IMR-90 (cell line): ENCODE results near the gene PPP1R1A. TPM values are rescaled to one million over a fixed set of nuclear protein-coding genes. Genes with fewer than 3 reads are reported as not detected.

Experiments
- ATAC-seq: fragments of 200-7000 bp; cut with Tn5 transposase; 2 replicates; pipeline ENCODE4 v1.9.1; 2020; ENCODE audit warnings: low read depth, mild to moderate bottlenecking, moderate library complexity
- BruUV-seq: library from RNA; stranded (reverse); fragments of 400-500 nt; replicated peaks from 2 replicates; lab custom pipeline; 2021; lab: Mats Ljungman, UMichigan
- CTCF ChIA-PET: fragments of 300-600 bp; formaldehyde crosslinking; extraction: SDS; loops from one replicate; lab custom pipeline; 2021; ENCODE audit warnings: antibody characterized with exemption; lab: Yijun Ruan, JAX
- POLR2A ChIA-PET: fragments of 300-600 bp; sonication (Branson Sonifier 250); formaldehyde crosslinking; loops from one replicate; lab custom pipeline; 2022; ENCODE audit warnings: antibody characterized with exemption; ENCODE audit not compliant: unreplicated experiment; lab: Charles Lee
- DNase-seq: peaks from one replicate; pipeline ENCODE4 v3.0.0; 2013
- H2AFZ ChIP-seq: replicated peaks from 2 replicates; pipeline ENCODE3; 2013; ENCODE audit warnings: low read length, mild to moderate bottlenecking; ENCODE audit not compliant: poor library complexity
- H2AK5ac ChIP-seq: 2 replicates; pipeline ENCODE4 v1.6.1; 2013; ENCODE audit warnings: low read depth, low read length, inconsistent platforms
- H2AK9ac ChIP-seq: replicated peaks from 2 replicates; pipeline ENCODE3; 2013; ENCODE audit warnings: mild to moderate bottlenecking, low read depth, low read length, moderate library complexity; ENCODE audit not compliant: poor library complexity
- H2BK120ac ChIP-seq: 2 replicates; pipeline ENCODE4 v1.6.1; 2013; ENCODE audit warnings: low read depth, low read length, inconsistent platforms
- H2BK15ac ChIP-seq: 3 replicates; pipeline ENCODE4 v1.6.1; 2013; ENCODE audit warnings: low read depth, low read length, inconsistent platforms
- H2BK20ac ChIP-seq: 2 replicates; pipeline ENCODE4 v1.6.1; 2013; ENCODE audit warnings: low read depth, mild to moderate bottlenecking, inconsistent platforms, low read length, moderate library complexity
- H2BK5ac ChIP-seq: 2 replicates; pipeline ENCODE4 v1.6.1; 2013; ENCODE audit warnings: mild to moderate bottlenecking, low read depth, low read length, inconsistent platforms; ENCODE audit not compliant: poor library complexity, severe bottlenecking
- H3K14ac ChIP-seq: replicated peaks from 2 replicates; pipeline ENCODE4 v1.6.1; 2013; ENCODE audit warnings: low read depth, low read length, inconsistent platforms
- H3K18ac ChIP-seq: 2 replicates; pipeline ENCODE4 v1.6.1; 2013; ENCODE audit warnings: low read depth, low read length, control low read depth
- H3K23ac ChIP-seq: 2 replicates; pipeline ENCODE4 v1.6.1; 2013; ENCODE audit warnings: low read depth, low read length, inconsistent platforms
- H3K27ac ChIP-seq: 2 replicates; pipeline ENCODE4 v1.5.1; 2013; ENCODE audit warnings: mild to moderate bottlenecking, control low read depth, low read length; ENCODE audit not compliant: insufficient read depth
- H3K27me3 ChIP-seq: 2 replicates; pipeline ENCODE4 v1.6.1; 2013; ENCODE audit warnings: low read length; ENCODE audit not compliant: control insufficient read depth, insufficient read depth
- H3K36me3 ChIP-seq: 2 replicates; pipeline ENCODE4 v1.6.1; 2013; ENCODE audit warnings: low read length, mixed read lengths; ENCODE audit not compliant: control insufficient read depth, insufficient read depth
- H3K4ac ChIP-seq: 2 replicates; pipeline ENCODE4 v1.6.1; 2013; ENCODE audit warnings: low read depth, low read length, inconsistent platforms
- H3K4me1 ChIP-seq: 2 replicates; pipeline ENCODE4 v1.6.1; 2013; ENCODE audit warnings: low read length, mixed read lengths; ENCODE audit not compliant: control insufficient read depth, insufficient read depth
- H3K4me2 ChIP-seq: 2 replicates; pipeline ENCODE4 v1.6.1; 2013; ENCODE audit warnings: low read depth, mild to moderate bottlenecking, control low read depth, low read length, moderate library complexity
- H3K4me3 ChIP-seq: 2 replicates; pipeline ENCODE4 v1.5.1; 2013; ENCODE audit warnings: low read depth, mild to moderate bottlenecking, control low read depth, low read length, moderate library complexity; ENCODE audit not compliant: insufficient read depth
- H3K56ac ChIP-seq: 2 replicates; pipeline ENCODE4 v1.6.1; 2013; ENCODE audit warnings: low read length, inconsistent platforms; ENCODE audit not compliant: insufficient read depth; ENCODE audit errors: extremely low read depth
- H3K79me1 ChIP-seq, 2 experiments: 2 replicates each; pipeline ENCODE4 v1.6.1; 2013; ENCODE audit warnings: low read length in 2 of 2, inconsistent platforms in 1 of 2, low read depth in 1 of 2
- H3K9ac ChIP-seq: 2 replicates; pipeline ENCODE4 v1.6.1; 2013; ENCODE audit warnings: low read depth, low read length, control low read depth
- H3K9me1 ChIP-seq: 2 replicates; pipeline ENCODE4 v1.6.1; 2013; ENCODE audit warnings: low read length, inconsistent platforms; ENCODE audit not compliant: insufficient read depth
- H3K9me3 ChIP-seq: 2 replicates; pipeline ENCODE4 v1.6.1; 2013; ENCODE audit warnings: low read length; ENCODE audit not compliant: control insufficient read depth, insufficient read depth
- H4K20me1 ChIP-seq: 2 replicates; pipeline ENCODE4 v1.6.1; 2013; ENCODE audit warnings: low read length, inconsistent platforms; ENCODE audit not compliant: insufficient read depth
- H4K5ac ChIP-seq: 2 replicates; pipeline ENCODE4 v1.6.1; 2013; ENCODE audit warnings: mild to moderate bottlenecking, low read depth, low read length, control low read depth
- H4K8ac ChIP-seq, 2 experiments: 2 replicates each; pipeline ENCODE4 v1.6.1; 2013; ENCODE audit warnings: low read depth in 2 of 2, low read length in 2 of 2, control low read depth in 1 of 2, inconsistent platforms in 1 of 2
- H4K91ac ChIP-seq: 2 replicates; pipeline ENCODE4 v1.6.1; 2013; ENCODE audit warnings: low read depth, low read length, inconsistent platforms; ENCODE audit not compliant: insufficient read depth
- BHLHE40 ChIP-seq: fragments of 150-350 bp; IDR thresholded peaks from 2 replicates; pipeline ENCODE4 v1.6.1; 2016; ENCODE audit warnings: mild to moderate bottlenecking, low read depth, low read length
- CHD1 ChIP-seq: IDR thresholded peaks from 2 replicates; pipeline ENCODE4 v1.6.1; 2012; ENCODE audit warnings: low read depth, low read length, improper control_type of control experiment
- NFE2L2 ChIP-seq: fragments of 150-350 bp; IDR thresholded peaks from 2 replicates; pipeline ENCODE4 v1.6.1; 2016; ENCODE audit warnings: low read depth, mild to moderate bottlenecking, low read length
- RFX5 ChIP-seq: IDR thresholded peaks from 2 replicates; pipeline ENCODE4 v1.8.0; 2012; ENCODE audit warnings: low read depth, mild to moderate bottlenecking, low read length, moderate library complexity
- WGBS, 2 experiments: methylation state at CpG; one replicate each; pipeline versions ENCODE4 v1.1.5 to v1.1.7; 2013; ENCODE audit warnings: missing lambda C conversion rate in 2 of 2; ENCODE audit not compliant: insufficient read length in 1 of 2; ENCODE audit errors: extremely low coverage in 2 of 2; 5-methylcytosine and 5-hydroxymethylcytosine counted together
- dilution Hi-C: fragments of 300-500 bp; cut with HindIII; formaldehyde crosslinking; loops from one replicate; pipeline ENCODE4 v1.14.3; 2018; ENCODE audit warnings: low sequenced_read_pairs; ENCODE audit not compliant: unreplicated experiment
- in situ Hi-C: fragments of 300-500 bp; cut with MboI; formaldehyde crosslinking; loops from 3 replicates; pipeline ENCODE4 v1.14.3; 2019; ENCODE audit warnings: low sequenced_read_pairs, inconsistent platforms, mixed read lengths
- intact Hi-C: fragments of 100-400 bp; cut with micrococcal nuclease; formaldehyde crosslinking; loops from 2 replicates; pipeline ENCODE4 v1.10.0; 2022
- polyA plus RNA-seq, 3 experiments: library from polyadenylated mRNA; depleted of rRNA; stranded (reverse); fragments of >200 nt; gene quantifications; 2 replicates each; pipeline ENCODE4 v1.2.3, GENCODE V29; 2012; ENCODE audit warnings: low replicate concordance in 1 of 3
- total RNA-seq: library from RNA; depleted of rRNA; stranded (reverse); fragments of >200 nt; gene quantifications from 2 replicates; pipeline ENCODE4 v1.2.3, GENCODE V29; 2012; rRNA removed
- TF ChIP-seq, protein P1 (sequence below): fragments of 150-350 bp; IDR thresholded peaks from 2 replicates; pipeline ENCODE4 v1.6.1; 2016; ENCODE audit warnings: low read depth, mild to moderate bottlenecking, low read length, moderate library complexity, borderline replicate concordance
- TF ChIP-seq, protein P2 (sequence below): conservative IDR thresholded peaks from 2 replicates; pipeline ENCODE4 v1.5.1; 2012; ENCODE audit warnings: mild to moderate bottlenecking, low read depth, low read length, improper control_type of control experiment

The PPP1R1A gene
- total and polyA plus RNA-seq, 2 of the 4 experiments (the other 2 are of a cell fraction) = not detected

GRCh38 chr12:54529581-54529980 lies 58.9 kb downstream of the PPP1R1A start:
- ATAC-seq (no peak), DNase-seq (no peak)
- Histone ChIP-seq H2BK120ac (no peak overlapping the region), H2BK15ac (no peak overlapping the region), H3K27me3 (peaks cover 19% of the 10 kb centered on the region), H4K20me1 (no peaks in the 10 kb centered on the region), H3K4me3 (no peak overlapping the region), H3K27ac (no peak overlapping the region), H3K9me3 (no peaks in the 10 kb centered on the region), H2AK9ac (no peak overlapping the region), H3K56ac (no peak overlapping the region), H3K36me3 (no peaks in the 10 kb centered on the region), H3K23ac (no peak overlapping the region), H3K4me1 (no peaks in the 10 kb centered on the region), H2BK20ac (no peak overlapping the region), H3K4ac (no peak overlapping the region), H3K14ac (no peak overlapping the region), H4K91ac (no peak overlapping the region), H3K9me1 (no peaks in the 10 kb centered on the region), H3K79me1 (no peaks in the 10 kb centered on the region), H4K5ac (no peak overlapping the region), H2AFZ (no peak overlapping the region), H2AK5ac (no peak overlapping the region), H3K18ac (no peak overlapping the region), H3K4me2 (no peak overlapping the region), H3K9ac (no peak overlapping the region), H2BK5ac (no peak overlapping the region), H4K8ac (no peak overlapping the region)
- no peak for TF ChIP-seq RFX5
- TF ChIP-seq BHLHE40 = no peak
- TF ChIP-seq CHD1 = no peak
- TF ChIP-seq, protein P1, sequence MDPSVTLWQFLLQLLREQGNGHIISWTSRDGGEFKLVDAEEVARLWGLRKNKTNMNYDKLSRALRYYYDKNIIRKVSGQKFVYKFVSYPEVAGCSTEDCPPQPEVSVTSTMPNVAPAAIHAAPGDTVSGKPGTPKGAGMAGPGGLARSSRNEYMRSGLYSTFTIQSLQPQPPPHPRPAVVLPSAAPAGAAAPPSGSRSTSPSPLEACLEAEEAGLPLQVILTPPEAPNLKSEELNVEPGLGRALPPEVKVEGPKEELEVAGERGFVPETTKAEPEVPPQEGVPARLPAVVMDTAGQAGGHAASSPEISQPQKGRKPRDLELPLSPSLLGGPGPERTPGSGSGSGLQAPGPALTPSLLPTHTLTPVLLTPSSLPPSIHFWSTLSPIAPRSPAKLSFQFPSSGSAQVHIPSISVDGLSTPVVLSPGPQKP = no peak
- TF ChIP-seq, protein P2, sequence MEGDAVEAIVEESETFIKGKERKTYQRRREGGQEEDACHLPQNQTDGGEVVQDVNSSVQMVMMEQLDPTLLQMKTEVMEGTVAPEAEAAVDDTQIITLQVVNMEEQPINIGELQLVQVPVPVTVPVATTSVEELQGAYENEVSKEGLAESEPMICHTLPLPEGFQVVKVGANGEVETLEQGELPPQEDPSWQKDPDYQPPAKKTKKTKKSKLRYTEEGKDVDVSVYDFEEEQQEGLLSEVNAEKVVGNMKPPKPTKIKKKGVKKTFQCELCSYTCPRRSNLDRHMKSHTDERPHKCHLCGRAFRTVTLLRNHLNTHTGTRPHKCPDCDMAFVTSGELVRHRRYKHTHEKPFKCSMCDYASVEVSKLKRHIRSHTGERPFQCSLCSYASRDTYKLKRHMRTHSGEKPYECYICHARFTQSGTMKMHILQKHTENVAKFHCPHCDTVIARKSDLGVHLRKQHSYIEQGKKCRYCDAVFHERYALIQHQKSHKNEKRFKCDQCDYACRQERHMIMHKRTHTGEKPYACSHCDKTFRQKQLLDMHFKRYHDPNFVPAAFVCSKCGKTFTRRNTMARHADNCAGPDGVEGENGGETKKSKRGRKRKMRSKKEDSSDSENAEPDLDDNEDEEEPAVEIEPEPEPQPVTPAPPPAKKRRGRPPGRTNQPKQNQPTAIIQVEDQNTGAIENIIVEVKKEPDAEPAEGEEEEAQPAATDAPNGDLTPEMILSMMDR = no peak
- TF ChIP-seq NFE2L2 = no peak
- dilution Hi-C loops (no loop called here), intact Hi-C loops (no loop called here), in situ Hi-C loops (no loop called here)
- BruUV-seq = no TSS peak
- ChIA-PET CTCF (no interaction called here), POLR2A (no interaction called here)
- 83% methylated on average over 3 of the region's 4 CpGs; no CpG with 5 or more reads in 1 of the 2 experiments for WGBS, 2 experiments

Other genes starting within 250 kb of the PPP1R1A start
- gene GPR84, start 224.2 kb downstream of the PPP1R1A start, total RNA-seq = not detected in 2 replicates
- gene GPR84, start 224.2 kb downstream of the PPP1R1A start, polyA plus RNA-seq (2012; rRNA removed) = not detected in 2 replicates
- gene ZNF385A, start 203.9 kb downstream of the PPP1R1A start, total RNA-seq = 0.28 and 0.36 TPM in 2 replicates
- gene ZNF385A, start 203.9 kb downstream of the PPP1R1A start, polyA plus RNA-seq (2012; rRNA removed) = 2.5 and 2.9 TPM in 2 replicates
- gene ITGA5, start 169.4 kb downstream of the PPP1R1A start, total RNA-seq = 144 and 159 TPM in 2 replicates
- gene ITGA5, start 169.4 kb downstream of the PPP1R1A start, polyA plus RNA-seq (2012; rRNA removed) = 254 and 259 TPM in 2 replicates
- gene GTSF1, start 115.1 kb downstream of the PPP1R1A start, total RNA-seq = not detected in 2 replicates
- gene GTSF1, start 115.1 kb downstream of the PPP1R1A start, polyA plus RNA-seq (2012; rRNA removed) = not detected in 2 replicates
- not detected in 2 replicates for gene NCKAP1L, start 90.9 kb downstream of the PPP1R1A start, total RNA-seq
- not detected in 2 replicates for gene NCKAP1L, start 90.9 kb downstream of the PPP1R1A start, polyA plus RNA-seq (2012; rRNA removed)
- not detected in 2 replicates for gene PDE1B, start 39.1 kb downstream of the PPP1R1A start, total RNA-seq
- gene PDE1B, start 39.1 kb downstream of the PPP1R1A start, polyA plus RNA-seq (2012; rRNA removed) = not detected in 2 replicates
- gene LACRT, start 46.2 kb upstream of the PPP1R1A start, total RNA-seq = not detected in 2 replicates
- gene LACRT, start 46.2 kb upstream of the PPP1R1A start, polyA plus RNA-seq (2012; rRNA removed) = not detected in 2 replicates
- gene DCD, start 59.7 kb upstream of the PPP1R1A start, total RNA-seq = not detected in 2 replicates
- gene DCD, start 59.7 kb upstream of the PPP1R1A start, polyA plus RNA-seq (2012; rRNA removed) = not detected in 2 replicates